Ascending aorta (tissue), 2 donors: Measurements from ENCODE around the gene PPP2R5C. TPM values are rescaled to one million over a fixed set of nuclear protein-coding genes. Genes with fewer than 3 reads are reported as not detected.

Experiments used
- DNase-seq, 2 donors: peaks; one replicate each; pipeline ENCODE4 v3.0.0-alpha.2; 2019; ENCODE audit warnings: low spot score in 2 of 2
- H3K27ac ChIP-seq, 2 donors: fragments of 200-600 bp; sonication (generic); one replicate each; pipeline ENCODE4 v1.5.1; 2016 to 2017; ENCODE audit warnings: mild to moderate bottlenecking in 1 of 2
- H3K27me3 ChIP-seq: fragments of 200-600 bp; sonication (generic); one replicate; pipeline ENCODE4 v1.5.1; 2017
- H3K36me3 ChIP-seq, 2 donors: fragments of 200-600 bp; sonication (generic); one replicate each; pipeline ENCODE4 v1.5.1; 2016
- H3K4me1 ChIP-seq, 2 donors: fragments of 200-600 bp; sonication (generic); one replicate each; pipeline ENCODE4 v1.5.1; 2016 to 2017; ENCODE audit warnings: mild to moderate bottlenecking in 1 of 2
- H3K4me3 ChIP-seq, 2 donors: fragments of 200-600 bp; sonication (generic); one replicate each; pipeline ENCODE4 v1.5.1; 2016 to 2017; ENCODE audit warnings: mild to moderate bottlenecking in 1 of 2
- H3K9me3 ChIP-seq, 2 donors: fragments of 200-600 bp; sonication (generic); one replicate each; pipeline ENCODE4 v1.5.1; 2016
- CTCF ChIP-seq, 3 experiments: fragments of 200-600 bp in 2 of 3; fragments of 450-650 bp in 1 of 3; sonication (generic) in 2 of 3; IDR thresholded peaks; one replicate each; pipeline ENCODE4 v1.5.1; 2016 to 2019; ENCODE audit warnings: antibody characterized with exemption in 3 of 3, mild to moderate bottlenecking in 1 of 3, moderate library complexity in 1 of 3
- intact Hi-C: fragments of 100-400 bp; cut with DNase I; formaldehyde crosslinking; loops from one replicate; pipeline ENCODE4 v1.15.1; 2023
- total RNA-seq: library from RNA; depleted of rRNA; stranded (reverse); fragments of >200 nt; gene quantifications from one replicate; pipeline ENCODE4 v1.1.0, GENCODE V29; 2016

The PPP2R5C gene
- total RNA-seq, 1 donor from 2014 or later: 45.6 TPM

GRCh38 chr14:101820283-101820798 is 58.8 kb downstream of the PPP2R5C start:
- TF ChIP-seq CTCF (IDR thresholded peaks at IDR 0.05): no peak
- H3K36me3 ChIP-seq: peaks cover 0 to 6% of the 10 kb centered on the region in 2 donors
- peaks cover 4 to 21% of the 10 kb centered on the region in 2 donors for H3K4me1 ChIP-seq
- intact Hi-C loops: no loop called here
- no peak for DNase-seq
- H3K9me3 ChIP-seq: no peaks in the 10 kb centered on the region
- no peaks in the 10 kb centered on the region for H3K27me3 ChIP-seq
- no peak overlapping the region for H3K4me3 ChIP-seq
- peak overlapping the region in 1 of 2 donors; percentile 8 for H3K27ac ChIP-seq

DNA sequence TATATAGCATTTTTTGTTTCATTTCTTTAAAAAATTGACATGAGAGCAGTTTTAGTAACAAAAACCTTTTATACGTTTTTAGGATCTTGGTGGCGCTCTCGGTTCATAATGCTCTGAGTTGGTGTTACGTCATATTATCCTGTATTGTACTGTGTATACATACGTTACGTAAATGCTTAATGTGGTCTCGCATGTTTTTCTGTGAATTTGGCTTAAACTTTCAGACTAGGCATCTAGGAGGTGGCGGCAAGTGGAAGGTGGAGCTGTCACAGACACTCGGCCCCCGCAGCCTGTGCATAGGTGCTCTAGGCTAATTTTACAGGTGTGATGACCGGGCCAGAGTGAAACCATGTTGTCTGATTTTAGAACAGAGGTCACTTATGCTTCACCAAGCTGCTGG is 60.0 kb downstream of the PPP2R5C start:
- Histone ChIP-seq H3K4me1 (peaks cover 4 to 21% of the 10 kb centered on the region in 2 donors), H3K27ac (no peak overlapping the region)

DNA sequence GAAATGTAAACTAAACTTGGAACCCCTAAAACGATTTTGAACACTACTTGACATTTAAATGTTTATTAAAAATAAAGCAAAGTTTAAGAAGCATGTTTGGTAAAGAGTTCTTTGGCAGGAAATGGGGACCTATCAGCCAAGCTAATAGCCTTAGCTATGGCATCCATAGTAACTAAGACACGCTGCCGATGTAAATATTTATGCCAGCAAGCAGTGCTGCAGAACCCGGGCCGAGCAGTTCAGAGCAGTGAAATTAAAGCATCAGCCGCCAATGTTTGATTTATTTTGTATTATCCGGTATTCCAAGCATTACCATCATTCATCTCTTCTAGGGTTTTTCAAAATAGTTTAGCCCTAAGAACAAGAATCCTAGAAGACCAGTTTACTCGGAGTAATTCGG is 61.6 kb downstream of the PPP2R5C start:
- H3K36me3 ChIP-seq: peaks cover 0 to 6% of the 10 kb centered on the region in 2 donors
- H3K4me3 ChIP-seq: peak overlapping the region in 1 of 2 donors; percentile 53
- H3K27me3 ChIP-seq: no peaks in the 10 kb centered on the region
- no peak for TF ChIP-seq CTCF (IDR thresholded peaks at IDR 0.05)
- H3K27ac ChIP-seq: peak overlapping the region in 1 of 2 donors; percentile 56
- no peak for DNase-seq
- no peaks in the 10 kb centered on the region for H3K9me3 ChIP-seq
- H3K4me1 ChIP-seq: peaks cover 4 to 21% of the 10 kb centered on the region in 2 donors
- intact Hi-C loops: no loop called here

More for the DNA sequence above, 60.0 kb downstream of the PPP2R5C start:
- Histone ChIP-seq H3K27me3 (no peaks in the 10 kb centered on the region), H3K36me3 (peaks cover 0 to 6% of the 10 kb centered on the region in 2 donors), H3K9me3 (no peaks in the 10 kb centered on the region), H3K4me3 (no peak overlapping the region)
- TF ChIP-seq CTCF (IDR thresholded peaks at IDR 0.05): no peak
- intact Hi-C loops: no loop called here
- no peak for DNase-seq

DNA sequence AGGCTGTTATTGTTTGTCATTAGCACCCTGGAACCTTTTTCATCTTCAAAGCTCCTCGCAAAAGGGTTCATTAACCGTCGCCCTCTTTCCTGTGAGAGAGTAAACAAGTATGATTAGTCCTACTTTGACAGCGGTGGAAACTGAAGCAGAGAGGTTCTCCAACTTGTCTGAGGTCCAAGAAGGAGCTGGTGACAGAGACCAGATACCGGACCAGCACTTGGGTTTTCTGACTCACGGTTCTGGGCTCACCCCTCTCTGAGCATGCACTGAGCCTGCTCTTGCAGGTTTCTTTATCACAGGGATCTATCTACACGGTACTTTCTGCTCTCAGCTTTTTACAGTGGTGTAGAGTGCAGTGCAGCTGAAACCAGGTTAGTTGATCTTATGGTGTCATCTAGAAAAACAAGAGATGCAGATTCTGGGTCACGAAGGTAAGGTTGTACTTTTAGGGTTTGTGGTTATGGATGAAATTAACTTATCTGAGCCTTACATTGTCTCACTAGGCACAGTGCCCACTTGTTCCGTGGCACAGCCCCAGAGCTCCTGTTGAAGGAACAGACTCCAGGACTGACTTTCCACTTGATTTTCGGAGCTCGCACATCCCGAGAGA is 62.1 kb downstream of the PPP2R5C start:
- TF ChIP-seq CTCF (IDR thresholded peaks at IDR 0.05): no peak
- no peak for DNase-seq
- Histone ChIP-seq H3K27ac (peak overlapping the region; percentile 56 to 65), H3K36me3 (peaks cover 0 to 6% of the 10 kb centered on the region in 2 donors), H3K4me1 (peaks cover 4 to 21% of the 10 kb centered on the region in 2 donors), H3K27me3 (no peaks in the 10 kb centered on the region), H3K4me3 (peak overlapping the region in 1 of 2 donors; percentile 53), H3K9me3 (no peaks in the 10 kb centered on the region)
- intact Hi-C loops: no loop called here

GRCh38 chr14:101824339-101824727 is 62.8 kb downstream of the PPP2R5C start:
- peak overlapping the region; percentile 56 to 65 for H3K27ac ChIP-seq
- H3K27me3 ChIP-seq: no peaks in the 10 kb centered on the region
- H3K9me3 ChIP-seq: no peaks in the 10 kb centered on the region
- peaks cover 4 to 21% of the 10 kb centered on the region in 2 donors for H3K4me1 ChIP-seq
- intact Hi-C loops: no loop called here
- no peak for DNase-seq
- TF ChIP-seq CTCF (IDR thresholded peaks at IDR 0.05): no peak
- H3K36me3 ChIP-seq: peaks cover 0 to 6% of the 10 kb centered on the region in 2 donors
- peak overlapping the region; percentile 14 to 53 for H3K4me3 ChIP-seq
